Calu3 (cell line): ENCODE results near the gene HOXD10. TPM values are rescaled to one million over a fixed set of nuclear protein-coding genes. Genes with fewer than 3 reads are reported as not detected.

Source experiments
- BruUV-seq: library from RNA; stranded (reverse); fragments of 400-500 nt; replicated peaks from 2 replicates; lab custom pipeline; 2021; lab: Mats Ljungman, UMichigan
- CTCF ChIA-PET: fragments of 300-600 bp; sonication (Branson Sonifier 250); formaldehyde crosslinking; loops from one replicate; lab custom pipeline; 2022; ENCODE audit warnings: antibody characterized with exemption; lab: Charles Lee
- DNase-seq: peaks from one replicate; pipeline ENCODE4 v3.0.0; 2022
- H3K27ac Mint-ChIP-seq: one replicate; pipeline ENCODE4 v1.8.0; 2022; ENCODE audit warnings: mixed read lengths; ENCODE audit not compliant: unreplicated experiment
- H3K27me3 Mint-ChIP-seq: one replicate; pipeline ENCODE4 v1.8.0; 2022; ENCODE audit warnings: mixed read lengths; ENCODE audit not compliant: unreplicated experiment
- H3K36me3 Mint-ChIP-seq: one replicate; pipeline ENCODE4 v1.8.0; 2022; ENCODE audit warnings: mild to moderate bottlenecking, moderate library complexity, mixed read lengths; ENCODE audit not compliant: insufficient read depth, unreplicated experiment
- H3K4me1 Mint-ChIP-seq: one replicate; pipeline ENCODE4 v1.8.0; 2022; ENCODE audit warnings: mild to moderate bottlenecking, low read depth, mixed read lengths; ENCODE audit not compliant: unreplicated experiment
- H3K4me3 Mint-ChIP-seq: one replicate; pipeline ENCODE4 v1.8.0; 2022; ENCODE audit warnings: mild to moderate bottlenecking, low read depth, moderate library complexity, mixed read lengths; ENCODE audit not compliant: unreplicated experiment
- H3K9me3 Mint-ChIP-seq: one replicate; pipeline ENCODE4 v1.8.0; 2022; ENCODE audit warnings: low read depth, mixed read lengths; ENCODE audit not compliant: unreplicated experiment
- intact Hi-C: fragments of 100-400 bp; cut with micrococcal nuclease; formaldehyde crosslinking; loops from one replicate; pipeline ENCODE4 v1.10.0; 2022; ENCODE audit not compliant: unreplicated experiment
- total RNA-seq: library from RNA; stranded (reverse); gene quantifications from 2 replicates; pipeline ENCODE4 v1.2.3, GENCODE V29; 2022
- TF ChIP-seq, protein P1 (sequence below): fragments of 200-600 bp; IDR thresholded peaks from one replicate; pipeline ENCODE4 v1.8.0; 2022; ENCODE audit warnings: antibody characterized with exemption; ENCODE audit not compliant: unreplicated experiment

The HOXD10 gene
- total RNA-seq, 1 experiment from 2014 or later, result not detected

DNA sequence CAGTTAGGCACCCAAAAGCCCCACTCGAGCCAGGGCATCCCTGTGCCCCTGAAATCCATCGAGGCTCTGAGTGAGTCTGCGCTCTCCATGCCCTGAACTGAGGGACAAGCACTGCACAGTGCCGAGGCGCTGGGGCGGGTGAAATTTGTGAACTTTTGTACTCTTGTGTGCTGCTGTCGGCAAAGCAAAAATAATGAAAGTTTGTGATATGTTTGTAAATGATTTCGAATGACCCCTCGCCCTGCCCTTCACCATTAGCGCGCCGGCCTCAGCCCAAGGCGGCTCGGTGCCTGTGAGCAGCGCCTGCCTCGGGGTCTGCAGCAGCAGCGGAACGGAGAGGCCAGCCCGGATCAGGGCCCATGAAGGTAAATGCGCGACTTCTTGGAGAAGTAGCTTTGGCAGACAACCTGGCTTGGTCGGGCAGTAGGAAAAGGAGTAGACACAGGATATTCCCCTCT lies 32.9 kb downstream of the HOXD10 start:
- CTCF ChIA-PET, result no interaction called here
- Mint-ChIP-seq H3K36me3 (no peaks in the 10 kb centered on the region), H3K4me1 (no peaks in the 10 kb centered on the region), H3K4me3 (no peak overlapping the region), H3K27me3 (peaks cover 17% of the 10 kb centered on the region), H3K9me3 (no peaks in the 10 kb centered on the region), H3K27ac (no peak overlapping the region)
- DNase-seq, result no peak
- TF ChIP-seq, protein P1, sequence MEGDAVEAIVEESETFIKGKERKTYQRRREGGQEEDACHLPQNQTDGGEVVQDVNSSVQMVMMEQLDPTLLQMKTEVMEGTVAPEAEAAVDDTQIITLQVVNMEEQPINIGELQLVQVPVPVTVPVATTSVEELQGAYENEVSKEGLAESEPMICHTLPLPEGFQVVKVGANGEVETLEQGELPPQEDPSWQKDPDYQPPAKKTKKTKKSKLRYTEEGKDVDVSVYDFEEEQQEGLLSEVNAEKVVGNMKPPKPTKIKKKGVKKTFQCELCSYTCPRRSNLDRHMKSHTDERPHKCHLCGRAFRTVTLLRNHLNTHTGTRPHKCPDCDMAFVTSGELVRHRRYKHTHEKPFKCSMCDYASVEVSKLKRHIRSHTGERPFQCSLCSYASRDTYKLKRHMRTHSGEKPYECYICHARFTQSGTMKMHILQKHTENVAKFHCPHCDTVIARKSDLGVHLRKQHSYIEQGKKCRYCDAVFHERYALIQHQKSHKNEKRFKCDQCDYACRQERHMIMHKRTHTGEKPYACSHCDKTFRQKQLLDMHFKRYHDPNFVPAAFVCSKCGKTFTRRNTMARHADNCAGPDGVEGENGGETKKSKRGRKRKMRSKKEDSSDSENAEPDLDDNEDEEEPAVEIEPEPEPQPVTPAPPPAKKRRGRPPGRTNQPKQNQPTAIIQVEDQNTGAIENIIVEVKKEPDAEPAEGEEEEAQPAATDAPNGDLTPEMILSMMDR, result no peak
- BruUV-seq, result no TSS peak
- intact Hi-C loops, result no loop called here

DNA sequence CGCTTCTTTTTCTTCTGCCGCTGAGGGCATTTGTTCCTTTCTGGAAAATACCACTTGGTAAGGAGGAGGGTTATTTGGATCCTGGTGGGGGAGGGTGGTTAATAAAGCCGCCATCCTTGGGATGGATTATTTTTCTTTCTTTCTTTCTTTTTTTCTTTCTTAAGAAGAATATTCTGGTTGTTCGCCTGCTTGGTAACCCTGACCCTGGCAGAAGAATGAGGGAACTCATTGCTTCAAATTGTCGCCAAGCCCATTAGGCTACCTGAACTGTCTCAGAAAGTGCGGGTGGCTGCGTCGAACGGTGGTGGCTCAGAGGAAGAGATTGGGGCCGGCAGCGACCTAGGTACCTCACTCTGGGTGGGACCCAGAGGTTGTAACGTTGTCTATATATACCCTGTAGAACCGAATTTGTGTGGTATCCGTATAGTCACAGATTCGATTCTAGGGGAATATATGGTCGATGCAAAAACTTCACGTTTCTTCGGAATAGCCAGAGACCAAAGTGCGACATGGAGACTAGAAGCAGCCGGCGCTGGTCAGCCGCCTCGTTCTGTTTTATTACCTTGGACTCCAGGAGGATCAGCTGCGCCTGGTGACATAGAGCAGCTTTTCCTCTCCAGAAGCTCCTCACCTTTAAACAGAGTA lies 33.5 kb downstream of the HOXD10 start:
- no peak overlapping the region for H3K4me3 Mint-ChIP-seq
- no peak for DNase-seq
- no peak overlapping the region for H3K27ac Mint-ChIP-seq
- H3K36me3 Mint-ChIP-seq, result no peaks in the 10 kb centered on the region
- H3K27me3 Mint-ChIP-seq, result peaks cover 23% of the 10 kb centered on the region
- H3K4me1 Mint-ChIP-seq, result no peaks in the 10 kb centered on the region
- H3K9me3 Mint-ChIP-seq, result no peaks in the 10 kb centered on the region
- no TSS peak for BruUV-seq
- intact Hi-C loops, result no loop called here
- CTCF ChIA-PET, result no interaction called here
- TF ChIP-seq, protein P1, result no peak

DNA sequence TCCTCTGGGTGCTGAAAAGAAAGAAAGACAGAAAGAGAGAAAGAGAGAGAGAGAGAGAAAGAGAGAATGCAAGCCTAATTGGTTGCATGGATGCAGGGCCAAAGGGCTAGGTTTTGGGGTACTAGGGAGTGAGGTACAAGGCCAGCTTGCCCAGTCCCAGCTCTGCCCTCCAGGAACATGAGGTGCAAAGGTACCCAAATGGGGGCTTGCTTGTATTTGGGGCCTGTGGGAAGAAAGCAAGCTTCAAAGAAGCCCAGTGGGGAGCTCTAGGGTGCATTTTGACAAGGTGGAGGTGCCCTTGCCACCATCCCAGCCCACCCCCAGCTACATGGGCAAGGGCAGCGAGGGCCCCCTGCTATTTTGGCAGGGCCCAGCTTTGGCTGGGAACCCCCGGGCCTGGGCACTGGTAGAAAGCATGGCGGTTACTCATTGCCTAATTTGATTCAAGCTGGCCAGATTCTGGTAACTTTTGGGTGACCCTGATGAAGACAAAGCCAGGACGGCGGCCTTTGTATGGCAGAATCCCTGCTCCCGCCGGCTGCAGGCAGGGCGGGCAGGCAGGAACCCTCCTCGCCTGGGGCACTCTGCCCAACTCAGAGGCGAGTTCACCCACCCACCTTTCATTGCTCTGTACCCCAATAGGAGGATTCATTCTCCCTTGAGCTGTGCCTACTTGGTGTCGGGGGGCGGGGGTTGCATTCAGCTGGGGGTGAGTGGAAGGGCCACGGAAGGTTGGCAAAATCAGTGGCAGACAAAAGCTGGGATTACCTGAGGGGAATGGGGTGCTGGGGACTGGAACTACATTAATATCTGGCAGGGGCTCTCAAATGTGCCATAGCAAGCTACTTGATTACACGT lies 34.2 kb downstream of the HOXD10 start:
- H3K9me3 Mint-ChIP-seq, result no peaks in the 10 kb centered on the region
- intact Hi-C loops, result no loop called here
- H3K27me3 Mint-ChIP-seq, result peaks cover 18% of the 10 kb centered on the region
- TF ChIP-seq, protein P1, result no peak
- CTCF ChIA-PET, result no interaction called here
- H3K4me3 Mint-ChIP-seq, result no peak overlapping the region
- no peak for DNase-seq
- no peak overlapping the region for H3K27ac Mint-ChIP-seq
- BruUV-seq, result no TSS peak
- H3K4me1 Mint-ChIP-seq, result no peaks in the 10 kb centered on the region
- no peaks in the 10 kb centered on the region for H3K36me3 Mint-ChIP-seq

DNA sequence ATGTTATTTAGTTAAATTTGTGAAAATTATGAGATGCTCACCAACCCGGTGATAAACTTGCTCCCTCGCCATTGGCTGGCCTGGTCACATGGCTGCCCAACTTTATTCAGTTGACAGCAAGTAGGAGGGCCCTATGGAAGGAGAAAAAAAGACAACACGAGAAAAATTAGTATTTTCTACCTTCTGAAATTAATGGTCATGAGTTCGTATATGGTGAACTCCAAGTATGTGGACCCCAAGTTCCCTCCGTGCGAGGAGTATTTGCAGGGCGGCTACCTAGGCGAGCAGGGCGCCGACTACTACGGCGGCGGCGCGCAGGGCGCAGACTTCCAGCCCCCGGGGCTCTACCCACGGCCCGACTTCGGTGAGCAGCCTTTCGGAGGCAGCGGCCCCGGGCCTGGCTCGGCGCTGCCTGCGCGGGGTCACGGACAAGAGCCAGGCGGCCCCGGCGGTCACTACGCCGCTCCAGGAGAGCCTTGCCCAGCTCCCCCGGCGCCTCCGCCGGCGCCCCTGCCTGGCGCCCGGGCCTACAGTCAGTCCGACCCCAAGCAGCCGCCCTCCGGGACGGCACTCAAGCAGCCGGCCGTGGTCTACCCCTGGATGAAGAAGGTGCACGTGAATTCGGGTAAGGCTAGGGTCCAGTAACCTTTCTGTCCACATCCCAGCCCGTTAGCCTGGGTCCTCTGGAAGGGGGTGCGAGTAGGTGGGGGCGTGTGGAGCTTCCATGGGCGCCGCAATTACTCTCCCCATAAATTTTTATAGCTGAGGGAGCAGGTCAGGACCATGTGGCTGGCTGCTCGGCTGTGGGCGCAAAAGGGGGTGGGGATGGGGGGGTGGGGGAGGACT lies 35.1 kb downstream of the HOXD10 start, which contains the start of gene HOXD4:
HOXD4 (plus strand) TSS at position 109 of the 846 bp plus-strand sequence; CDS start at position 193, 84 bp downstream.
- H3K9me3 Mint-ChIP-seq, result no peaks in the 10 kb centered on the region
- TF ChIP-seq, protein P1, result no peak
- CTCF ChIA-PET, result interaction anchor here (0.7 kb wide), 1 partner anchor 117 kb away, joined by 3 read pairs; the partner anchor contains the start of gene MTX2
- BruUV-seq, result no TSS peak
- no peak within 1 kb of the TSS for H3K4me3 Mint-ChIP-seq
- H3K4me1 Mint-ChIP-seq, result no peaks in the 10 kb centered on the region
- H3K27me3 Mint-ChIP-seq, result peaks cover 11% of the 10 kb centered on the region
- no peak within 1 kb of the TSS for H3K27ac Mint-ChIP-seq
- DNase-seq, result no peak
- no peaks in the 10 kb centered on the region for H3K36me3 Mint-ChIP-seq
- intact Hi-C loops, result no loop called here
